GM12891 (cell line): ENCODE data around the gene ATP2B2.

Source experiments
- POLR2A ChIP-seq: IDR thresholded peaks from 2 replicates; pipeline ENCODE4 v1.6.1; 2011; ENCODE audit warnings: low read depth, low read length, control low read depth
- TAF1 ChIP-seq: IDR thresholded peaks from 2 replicates; pipeline ENCODE4 v1.6.1; 2011; ENCODE audit warnings: low read depth, low read length, control low read depth

- TF ChIP-seq POLR2A (no peak), TAF1 (no peak)
Measured at GRCh38 chr3:10512687-10513086, 7.3 kb upstream of the ATP2B2 start.
